NCI-H82 treated with DMSO at 0.1 percent for 48 hours (cell line): ENCODE data around the gene PABPC4L.
"Not testable (repeated sequence)": the region's sequence is repeated elsewhere in the genome, so short reads cannot be mapped to it uniquely, and the experiment has no call there.

Experiments
- DNase-seq: peaks from one replicate; lab custom pipeline; 2025; ENCODE audit not compliant: unreplicated experiment; lab: John Stamatoyannopoulos, UW

The PABPC4L gene

DNA sequence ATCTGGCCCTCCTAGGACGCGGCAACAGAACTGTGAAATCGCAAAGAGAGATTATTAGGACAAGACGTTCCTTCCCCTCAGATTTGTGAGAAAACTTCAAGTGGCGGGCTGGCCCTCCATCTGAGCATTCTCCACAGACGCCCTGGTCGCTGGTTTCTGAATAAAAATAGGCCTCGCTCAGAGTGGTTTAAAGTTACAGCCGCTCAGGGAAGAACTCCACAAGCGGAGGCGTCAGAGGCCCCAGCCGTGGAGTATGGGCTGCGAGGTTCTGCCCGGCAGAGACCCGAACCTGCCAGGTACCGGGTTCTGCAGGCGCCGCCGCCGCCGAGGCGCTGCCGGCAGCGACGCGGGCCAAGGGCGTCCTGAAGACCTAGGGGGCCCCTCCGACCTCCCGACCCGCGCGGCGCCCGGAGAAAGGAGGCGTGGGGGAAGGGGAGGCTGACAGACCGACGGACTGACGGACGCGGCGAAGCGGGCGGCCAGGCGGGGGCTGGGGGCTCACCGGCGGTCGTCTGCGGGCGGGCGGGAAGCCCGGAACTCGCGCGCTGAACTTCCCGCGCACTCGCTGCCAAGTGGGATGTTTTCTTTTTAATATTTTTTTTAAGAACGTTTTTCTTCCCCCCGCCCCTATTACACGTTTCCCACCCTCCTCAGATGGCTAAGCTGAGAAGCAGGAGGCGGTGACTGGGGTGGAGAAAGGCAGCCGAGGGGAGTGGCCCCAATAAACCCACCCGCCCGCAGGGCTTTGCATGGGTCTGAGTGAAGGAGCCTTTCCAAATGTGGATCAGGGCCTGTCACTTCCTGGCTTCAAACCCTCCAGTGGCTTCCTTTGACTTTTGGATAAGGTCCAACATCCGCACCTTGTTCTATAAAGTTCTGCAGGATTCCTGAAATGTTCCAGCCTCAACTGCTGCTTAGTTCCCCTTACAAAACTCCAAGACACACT, at the start of gene PABPC4L:
Gene PABPC4L, minus strand, starts transcription at position 574 of the 946 bp plus-strand sequence. CDS start 770 bp downstream, outside the sequence.
- no peak for DNase-seq

DNA sequence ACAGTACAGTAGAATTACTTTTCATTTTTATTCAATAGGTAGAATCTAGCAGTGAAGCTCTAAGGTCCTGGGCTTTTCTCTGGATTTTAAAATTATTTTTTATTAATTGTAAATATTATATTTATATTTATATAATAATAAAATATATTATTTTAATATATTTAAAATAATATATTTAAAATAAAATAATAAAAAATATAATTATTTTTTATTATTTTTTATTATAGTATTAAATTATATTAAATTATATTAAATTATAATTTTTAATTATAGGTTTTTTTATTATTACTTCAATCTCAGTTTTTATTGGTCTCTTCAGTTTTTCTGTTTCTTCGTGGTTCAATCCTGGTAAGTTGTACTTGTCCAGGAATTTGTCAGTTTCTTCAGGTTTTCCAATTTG, 49.7 kb upstream of the PABPC4L start:
- DNase-seq: no peak

DNA sequence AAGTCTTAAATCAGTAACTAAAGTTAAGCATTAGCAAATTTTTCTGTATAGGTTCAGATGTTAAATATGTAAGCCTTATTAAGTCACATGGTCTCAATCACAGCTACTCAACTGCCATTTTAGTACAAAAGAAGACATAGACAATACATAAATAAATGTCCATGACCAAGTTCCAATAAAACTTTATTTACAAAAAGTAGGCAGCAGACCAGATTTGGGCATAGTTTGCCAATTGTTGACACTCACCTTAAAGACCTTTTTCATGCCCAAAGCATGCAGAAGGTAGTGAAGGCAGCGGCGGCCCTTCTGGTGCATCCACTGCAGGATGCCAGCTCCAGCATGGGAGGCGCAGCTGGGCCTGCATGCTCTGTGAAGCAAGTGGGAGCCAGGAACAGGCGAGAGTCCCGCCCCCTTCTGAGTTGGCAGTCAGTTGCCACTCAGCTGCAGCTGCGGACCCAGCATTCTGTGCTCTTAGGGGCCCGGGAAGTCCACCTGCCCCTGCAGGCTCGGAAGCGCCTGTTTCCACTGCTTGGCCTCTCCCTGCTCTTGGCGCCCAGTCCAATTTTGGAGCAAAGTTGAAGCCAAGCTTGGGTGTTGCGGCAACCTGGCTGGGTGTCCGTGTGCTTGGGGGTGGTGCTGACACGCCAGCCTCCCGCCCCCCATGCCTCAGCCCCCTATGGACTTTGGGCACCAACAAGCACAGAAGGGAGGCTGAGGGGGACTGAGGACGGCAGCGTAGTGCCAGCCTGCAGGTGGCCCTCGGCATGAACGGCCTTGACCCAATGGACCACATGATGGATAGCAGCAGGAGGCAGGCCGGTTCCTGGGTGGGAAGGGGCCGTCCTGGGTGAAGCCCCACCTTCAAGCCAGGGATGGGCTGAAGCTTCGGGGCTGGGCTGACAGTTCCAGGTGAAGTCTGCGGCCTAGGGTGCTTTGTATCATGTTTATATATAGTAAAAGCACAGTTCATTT, 42.4 kb upstream of the PABPC4L start:
- no peak for DNase-seq

DNA sequence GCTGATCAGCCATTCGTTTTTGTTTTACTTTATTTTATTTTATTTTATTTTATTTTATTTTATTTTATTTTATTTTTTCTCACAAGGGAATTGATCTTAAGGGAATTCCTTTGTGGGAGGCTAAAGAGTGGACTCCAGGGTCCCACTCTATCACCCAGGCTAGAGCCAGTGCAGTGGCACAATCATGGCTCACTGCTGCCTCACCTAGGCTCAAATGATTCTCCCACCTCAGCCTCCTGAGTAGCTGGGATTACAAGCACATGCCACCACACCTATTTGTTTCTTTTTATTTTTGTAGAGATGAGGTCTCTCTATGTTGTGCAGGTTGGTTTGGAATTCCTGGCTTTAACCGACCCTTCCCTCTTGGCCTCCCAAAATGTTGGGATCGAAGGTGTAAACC, 17.5 kb upstream of the PABPC4L start:
- no peak for DNase-seq

DNA sequence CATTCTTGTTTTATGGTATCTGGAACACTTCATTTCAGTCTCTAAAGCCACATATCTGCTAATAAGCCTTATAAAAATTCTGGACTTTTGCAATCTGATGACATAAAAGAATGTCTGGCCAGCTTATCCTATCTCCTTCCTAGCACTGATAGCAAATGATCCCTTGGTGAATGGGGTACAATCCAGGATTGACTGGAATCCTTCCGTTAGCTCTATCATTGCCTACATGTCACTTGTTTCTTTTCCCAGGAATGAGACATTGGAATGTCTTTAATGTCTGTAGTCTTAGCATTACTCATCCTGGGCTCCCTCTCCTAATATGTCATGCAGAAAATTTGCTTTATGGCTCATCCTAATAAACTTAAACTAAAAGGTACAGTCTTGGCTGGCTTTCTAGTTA, 14.8 kb upstream of the PABPC4L start:
- DNase-seq: no peak

DNA sequence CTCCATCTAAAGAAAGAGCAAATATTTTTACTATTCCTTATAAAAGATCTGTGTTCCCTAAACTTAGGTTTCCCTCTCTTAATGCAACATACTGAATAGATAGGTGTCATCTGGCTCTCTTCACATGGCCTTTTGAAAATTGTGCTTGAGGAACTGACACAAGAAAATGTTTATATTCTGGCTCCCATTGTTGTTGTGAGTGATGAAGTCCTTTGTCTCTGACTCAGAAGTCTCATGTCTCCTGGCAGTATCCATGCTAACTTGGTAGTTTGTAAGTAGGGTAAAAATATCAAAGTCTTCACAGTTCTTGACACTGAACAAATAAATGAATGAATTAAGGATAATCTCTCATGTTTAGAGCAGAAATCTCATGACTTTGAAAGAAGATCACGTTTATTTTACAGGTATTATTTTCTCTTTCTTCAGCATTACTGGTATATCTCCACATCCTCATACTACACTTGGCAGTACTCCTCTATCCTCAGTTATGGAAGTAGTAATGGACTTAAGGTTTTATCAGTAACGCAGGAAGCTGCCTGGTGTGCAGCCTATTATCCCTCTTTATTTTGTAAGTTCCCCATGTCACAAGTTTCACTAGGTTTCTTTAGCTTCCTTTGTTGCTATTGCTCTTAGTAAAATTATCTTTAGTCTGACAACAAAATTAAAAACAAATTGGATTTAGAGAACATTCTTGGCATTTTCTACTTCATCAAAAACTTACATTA, 14.2 kb upstream of the PABPC4L start:
- no peak for DNase-seq

DNA sequence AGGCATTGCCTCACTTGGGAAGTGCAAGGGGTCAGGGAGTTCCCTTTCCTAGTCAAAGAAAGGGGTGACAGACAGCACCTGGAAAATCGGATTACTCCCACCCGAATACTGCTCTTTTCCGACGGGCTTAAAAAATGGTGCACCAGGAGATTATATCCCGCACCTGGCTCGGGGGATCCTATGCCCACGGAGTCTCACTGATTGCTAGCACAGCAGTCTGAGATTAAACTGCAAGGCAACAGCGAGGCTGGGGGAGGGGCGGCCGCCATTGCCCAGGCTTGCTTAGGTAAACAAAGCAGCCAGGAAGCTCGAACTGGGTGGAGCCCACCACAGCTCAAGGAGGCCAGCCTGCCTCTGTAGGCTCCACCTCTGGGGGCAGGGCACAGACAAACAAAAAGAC, 6.4 kb upstream of the PABPC4L start:
- DNase-seq: not testable (repeated sequence)

DNA sequence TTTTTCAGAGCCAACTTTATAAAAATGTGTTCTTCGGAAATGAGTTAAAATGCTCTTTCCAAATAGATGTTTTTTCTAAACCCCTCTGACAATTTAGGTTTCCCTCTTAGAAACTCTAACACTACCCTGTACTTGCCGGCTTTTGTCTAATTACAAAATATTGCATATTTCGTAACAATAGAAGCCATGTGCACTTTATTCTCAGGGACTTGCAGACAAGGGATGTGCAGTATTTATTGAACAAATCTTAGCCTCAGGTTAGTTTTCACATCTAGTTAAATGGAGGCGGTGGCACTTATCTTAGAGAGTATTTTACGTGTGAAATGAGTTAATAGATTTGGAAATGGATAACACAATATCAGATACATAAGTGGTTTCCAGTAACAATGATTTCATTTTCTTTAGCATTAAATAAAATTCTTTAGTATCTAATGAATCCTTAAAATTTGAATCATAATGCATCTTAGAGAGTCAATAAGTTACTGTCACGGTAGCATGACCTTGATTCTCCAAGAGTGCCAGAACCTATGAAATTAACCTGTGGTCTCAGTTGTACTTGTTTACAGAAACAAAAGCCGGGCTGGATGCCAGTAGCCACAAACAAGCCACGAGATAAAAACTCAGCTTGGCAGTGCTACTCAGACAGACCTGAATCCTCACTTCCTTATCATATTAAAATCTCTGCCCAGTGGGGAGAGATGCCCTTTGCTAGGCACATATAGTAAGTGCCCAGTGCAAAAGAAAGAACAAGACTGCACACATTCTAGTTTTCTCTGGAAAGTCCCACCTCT, 772 bp upstream of the PABPC4L start:
- no peak for DNase-seq

DNA sequence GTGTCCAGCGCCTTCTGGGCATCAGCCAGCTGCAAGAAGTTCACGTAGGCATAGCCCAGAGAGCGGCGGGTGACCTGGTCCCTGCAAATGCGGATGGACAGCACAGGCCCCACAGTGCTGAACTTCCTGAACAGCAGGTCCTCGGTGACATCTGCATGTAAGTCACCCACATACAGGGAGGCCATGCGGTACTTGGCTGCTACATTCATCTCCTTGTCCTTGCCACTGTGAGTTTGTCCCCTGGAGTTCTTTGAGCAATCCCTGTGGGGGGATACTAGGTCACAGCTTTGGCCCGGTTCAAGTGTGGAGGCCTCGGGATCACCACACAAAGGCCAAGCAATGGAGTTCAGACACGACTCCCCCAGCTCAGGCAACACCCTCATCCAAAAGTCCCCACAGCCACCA, 776 bp downstream of the PABPC4L start:
- no peak for DNase-seq

DNA sequence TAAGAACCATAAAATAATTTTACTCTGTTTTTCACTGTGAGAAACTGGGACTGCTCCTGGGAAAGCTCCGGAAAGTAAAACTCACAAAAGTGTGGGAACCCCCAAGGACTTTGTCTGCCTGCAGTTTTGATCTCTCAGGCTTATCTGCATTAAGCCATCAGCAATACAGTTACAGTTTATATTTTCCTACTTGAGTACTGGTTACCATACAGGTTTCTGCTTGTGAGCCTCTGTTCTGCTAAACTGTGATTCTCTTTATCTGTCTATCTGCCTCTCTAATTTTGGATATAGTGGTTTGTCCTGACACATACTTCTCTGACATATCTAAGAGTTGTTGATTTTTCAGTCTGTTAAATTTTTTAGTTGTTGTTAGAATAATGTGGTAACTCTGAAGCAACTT, 11.6 kb downstream of the PABPC4L start:
- no peak for DNase-seq

DNA sequence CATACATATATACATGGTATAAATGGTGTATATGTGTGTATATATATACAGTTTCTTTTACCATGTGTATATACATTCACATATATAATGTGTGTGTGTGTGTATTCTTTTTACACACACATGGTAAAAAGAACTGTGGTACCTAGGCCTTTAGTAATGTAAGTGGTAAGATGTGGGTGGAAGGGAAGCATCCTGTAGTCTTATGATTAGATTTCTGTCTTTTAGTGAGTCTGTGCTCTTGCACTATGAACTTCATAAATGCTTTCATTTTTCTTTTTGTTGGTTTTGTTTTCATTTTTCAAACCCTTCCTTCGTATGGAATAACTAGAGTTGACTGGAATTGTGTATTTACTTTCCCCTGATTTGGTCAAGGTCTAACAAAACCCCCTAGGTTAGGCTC, 12.1 kb downstream of the PABPC4L start:
- no peak for DNase-seq

DNA sequence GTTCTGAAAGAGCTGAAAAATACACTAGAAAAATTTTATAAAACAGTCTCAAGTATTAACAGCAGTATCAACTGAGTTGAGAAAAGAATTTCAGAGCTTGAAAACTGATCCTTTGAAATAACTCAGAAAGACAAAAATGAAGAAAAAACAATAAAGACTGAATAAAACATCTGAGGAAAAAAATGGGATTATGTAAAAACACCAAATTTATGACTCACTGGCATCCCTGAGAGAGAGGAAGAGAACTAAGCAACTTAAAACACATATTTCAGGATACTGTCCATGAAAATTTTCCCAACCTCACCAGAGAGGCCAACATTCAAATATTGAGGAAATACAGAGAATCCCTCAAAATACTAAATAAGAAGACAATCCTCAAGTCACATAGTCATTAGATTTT, 22.9 kb downstream of the PABPC4L start:
- DNase-seq: no peak

DNA sequence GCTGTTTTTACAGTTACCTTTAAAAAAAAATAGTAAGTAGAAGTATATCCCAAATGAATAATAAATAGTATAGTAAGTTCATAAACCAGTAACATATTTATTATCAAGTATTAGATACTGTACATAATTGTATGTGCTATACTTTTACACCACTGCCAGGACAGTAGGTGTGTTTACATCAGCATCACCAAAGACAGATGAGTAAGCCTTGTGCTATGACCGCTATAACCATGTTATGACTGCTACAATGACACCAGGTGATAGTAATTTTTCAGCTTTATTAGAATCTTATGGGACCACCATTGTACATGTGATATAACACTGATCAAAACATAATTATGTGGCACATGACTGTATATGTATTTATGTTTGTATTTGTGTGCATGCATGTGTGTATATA, 27.3 kb downstream of the PABPC4L start:
- DNase-seq: no peak

DNA sequence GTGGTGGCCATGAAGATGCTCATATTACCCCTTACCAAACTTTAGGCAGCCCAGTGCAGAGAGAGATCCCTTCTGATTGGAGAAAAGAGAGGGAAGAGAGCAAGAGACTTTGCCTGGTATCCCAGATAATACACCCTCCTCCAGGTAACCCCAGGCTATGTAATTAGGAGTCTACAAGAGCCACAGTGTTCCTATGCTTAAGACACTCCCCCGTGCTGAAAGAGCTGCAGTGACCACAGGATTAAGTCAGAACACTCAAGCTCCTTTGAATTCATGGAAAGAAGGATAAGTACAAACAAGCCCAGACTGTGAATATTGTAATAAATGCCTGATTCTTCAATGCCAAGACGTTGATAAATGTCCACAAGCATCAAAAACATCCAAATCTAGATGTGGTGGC, 41.4 kb downstream of the PABPC4L start:
- DNase-seq: no peak

DNA sequence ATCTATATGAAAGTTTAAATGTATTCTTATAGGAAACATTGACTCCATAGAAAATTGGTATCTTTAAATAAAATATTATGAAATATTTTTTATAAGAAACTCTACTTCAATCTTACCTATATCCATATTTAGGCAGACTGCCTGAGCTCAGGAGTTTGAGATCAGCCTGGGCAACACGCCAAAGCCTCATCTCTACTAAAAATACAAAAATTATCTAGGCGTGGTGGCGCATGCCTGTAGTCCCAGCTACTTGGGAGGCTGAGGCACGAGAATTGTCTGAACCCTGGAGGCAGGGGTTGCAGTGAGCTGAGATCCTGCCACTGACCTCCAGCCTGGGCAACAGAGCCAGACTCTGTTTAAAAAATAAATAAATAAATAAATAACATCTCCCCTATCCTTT, 47.5 kb downstream of the PABPC4L start:
- DNase-seq: no peak

DNA sequence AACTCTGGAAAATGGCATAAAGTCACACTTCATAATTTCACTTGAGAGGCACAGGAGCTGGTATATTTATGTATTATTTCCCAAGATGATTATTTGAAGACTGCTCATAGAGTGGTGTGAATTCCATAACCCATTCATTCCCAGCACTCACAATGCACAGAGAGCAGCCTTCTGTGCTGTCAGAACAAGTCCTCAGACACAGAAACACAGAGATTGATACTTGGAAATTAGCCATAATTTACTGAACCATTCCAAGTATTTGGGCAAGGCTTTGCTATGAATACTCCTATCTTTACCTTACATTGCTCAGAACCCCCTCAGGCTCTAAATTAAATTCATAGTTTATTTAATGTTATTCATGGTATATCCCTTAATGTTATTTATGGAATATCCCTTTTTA, 53.6 kb downstream of the PABPC4L start:
- DNase-seq: no peak
